ENCODE data around the gene EMX1.
A peak's percentile ranks its signal among the peaks of the same experiment; 100 is the strongest.

EMX1 gene

GRCh38 chr2:72934683-72935610 is 17.6 kb downstream of the EMX1 start:
- DNase-seq (no peak), ATAC-seq (replicated peaks) (no peak)
- Mint-ChIP-seq H3K4me3 (no peak overlapping the region), H3K9me3 (no peaks in the 10 kb centered on the region), H3K27ac (peak overlapping the region; percentile 9 to 41), H3K36me3 (ENCODE audit: insufficient read depth) (no peaks in the 10 kb centered on the region), H3K4me1 (ENCODE audit: low read depth in 2 of 2) (peaks cover 1 to 5% of the 10 kb centered on the region in 2 donors), H3K27me3 (peaks cover 22 to 45% of the 10 kb centered on the region in 2 donors)

- no peak overlapping the region for H3K4me3 Mint-ChIP-seq
- ATAC-seq (replicated peaks): no peak
- H3K4me1 Mint-ChIP-seq (ENCODE audit: low read depth in 2 of 2): peaks cover 1 to 5% of the 10 kb centered on the region in 2 donors
- H3K36me3 Mint-ChIP-seq (ENCODE audit: insufficient read depth): no peaks in the 10 kb centered on the region
- H3K27ac Mint-ChIP-seq: no peak overlapping the region
- DNase-seq: no peak
- no peaks in the 10 kb centered on the region for H3K9me3 Mint-ChIP-seq
- H3K27me3 Mint-ChIP-seq: peaks cover 22 to 45% of the 10 kb centered on the region in 2 donors
These were observed 18.3 kb downstream of the EMX1 start for GRCh38 chr2:72935611-72935957.

GRCh38 chr2:72936660-72937355 is 19.5 kb downstream of the EMX1 start:
- Mint-ChIP-seq H3K27ac (no peak overlapping the region), H3K27me3 (peaks cover 22 to 45% of the 10 kb centered on the region in 2 donors), H3K4me3 (no peak overlapping the region)

GRCh38 chr2:72937356-72937669 is 20.0 kb downstream of the EMX1 start:
- Mint-ChIP-seq H3K4me3 (no peak overlapping the region), H3K27ac (no peak overlapping the region)

More at GRCh38 chr2:72936660-72937355, 19.5 kb downstream of the EMX1 start:
- no peak for DNase-seq
- H3K4me1 Mint-ChIP-seq (ENCODE audit: low read depth in 2 of 2): peaks cover 1 to 5% of the 10 kb centered on the region in 2 donors
- no peaks in the 10 kb centered on the region for H3K36me3 Mint-ChIP-seq (ENCODE audit: insufficient read depth)
- H3K9me3 Mint-ChIP-seq: no peaks in the 10 kb centered on the region
- no peak for ATAC-seq (replicated peaks)

GRCh38 chr2:72938455-72938854 is 21.1 kb downstream of the EMX1 start:
- H3K9me3 Mint-ChIP-seq: no peaks in the 10 kb centered on the region
- peaks cover 22 to 39% of the 10 kb centered on the region in 2 donors for H3K27me3 Mint-ChIP-seq
- no peaks in the 10 kb centered on the region for H3K36me3 Mint-ChIP-seq (ENCODE audit: insufficient read depth)
- ATAC-seq (replicated peaks) (no peak), DNase-seq (no peak)
- H3K4me3 Mint-ChIP-seq: no peak overlapping the region
- H3K4me1 Mint-ChIP-seq (ENCODE audit: low read depth in 2 of 2): peaks cover 1 to 5% of the 10 kb centered on the region in 2 donors
- H3K27ac Mint-ChIP-seq: no peak overlapping the region

More at GRCh38 chr2:72937356-72937669, 20.0 kb downstream of the EMX1 start:
- DNase-seq (no peak), ATAC-seq (replicated peaks) (no peak)
- Mint-ChIP-seq H3K36me3 (ENCODE audit: insufficient read depth) (no peaks in the 10 kb centered on the region), H3K9me3 (no peaks in the 10 kb centered on the region), H3K27me3 (peaks cover 22 to 45% of the 10 kb centered on the region in 2 donors), H3K4me1 (ENCODE audit: low read depth in 2 of 2) (peaks cover 1 to 5% of the 10 kb centered on the region in 2 donors)

GRCh38 chr2:72940361-72940760 is 23.0 kb downstream of the EMX1 start:
- ATAC-seq (replicated peaks): no peak
- Mint-ChIP-seq H3K27me3 (peaks cover 16 to 20% of the 10 kb centered on the region in 2 donors), H3K4me1 (ENCODE audit: low read depth in 2 of 2) (peaks cover 0 to under 1% of the 10 kb centered on the region in 2 donors), H3K27ac (no peak overlapping the region), H3K9me3 (no peaks in the 10 kb centered on the region), H3K4me3 (no peak overlapping the region), H3K36me3 (ENCODE audit: insufficient read depth) (no peaks in the 10 kb centered on the region)
- DNase-seq: no peak

- Mint-ChIP-seq H3K27me3 (peaks cover 12 to 16% of the 10 kb centered on the region in 2 donors), H3K4me3 (no peak overlapping the region), H3K27ac (no peak overlapping the region), H3K4me1 (ENCODE audit: low read depth in 2 of 2) (no peaks in the 10 kb centered on the region), H3K9me3 (no peaks in the 10 kb centered on the region), H3K36me3 (ENCODE audit: insufficient read depth) (no peaks in the 10 kb centered on the region)
- ATAC-seq (replicated peaks) (no peak), DNase-seq (no peak)
These were observed 23.5 kb downstream of the EMX1 start for GRCh38 chr2:72940786-72941185.

- H3K36me3 Mint-ChIP-seq (ENCODE audit: insufficient read depth): no peaks in the 10 kb centered on the region
- no peak overlapping the region for H3K4me3 Mint-ChIP-seq
- ATAC-seq (replicated peaks): no peak
- H3K9me3 Mint-ChIP-seq: no peaks in the 10 kb centered on the region
- DNase-seq: no peak
- H3K27ac Mint-ChIP-seq: no peak overlapping the region
- no peaks in the 10 kb centered on the region for H3K4me1 Mint-ChIP-seq (ENCODE audit: low read depth in 2 of 2)
- H3K27me3 Mint-ChIP-seq: peaks cover 9 to 10% of the 10 kb centered on the region in 2 donors
These were observed 25.0 kb downstream of the EMX1 start for GRCh38 chr2:72942293-72942692.

- H3K4me3 Mint-ChIP-seq: no peak overlapping the region
- ATAC-seq (replicated peaks) (no peak), DNase-seq (no peak)
- H3K27me3 Mint-ChIP-seq: peaks cover 4 to 6% of the 10 kb centered on the region in 2 donors
- no peaks in the 10 kb centered on the region for H3K36me3 Mint-ChIP-seq (ENCODE audit: insufficient read depth)
- no peaks in the 10 kb centered on the region for H3K9me3 Mint-ChIP-seq
- no peaks in the 10 kb centered on the region for H3K4me1 Mint-ChIP-seq (ENCODE audit: low read depth in 2 of 2)
- H3K27ac Mint-ChIP-seq: no peak overlapping the region
These were observed 25.6 kb downstream of the EMX1 start for GRCh38 chr2:72942881-72943418.

- Mint-ChIP-seq H3K4me1 (ENCODE audit: low read depth in 2 of 2) (no peaks in the 10 kb centered on the region), H3K36me3 (ENCODE audit: insufficient read depth) (no peaks in the 10 kb centered on the region), H3K27ac (no peak overlapping the region), H3K4me3 (no peak overlapping the region), H3K9me3 (no peaks in the 10 kb centered on the region), H3K27me3 (peaks cover 0 to 3% of the 10 kb centered on the region in 2 donors)
- ATAC-seq (replicated peaks): no peak
- no peak for DNase-seq
These were observed 26.4 kb downstream of the EMX1 start for GRCh38 chr2:72943540-72944395.

GRCh38 chr2:72944804-72945449 is 27.6 kb downstream of the EMX1 start:
- DNase-seq: no peak
- Mint-ChIP-seq H3K9me3 (no peaks in the 10 kb centered on the region), H3K4me3 (no peak overlapping the region), H3K4me1 (ENCODE audit: low read depth in 2 of 2) (peaks cover 0 to 2% of the 10 kb centered on the region in 2 donors), H3K27me3 (no peaks in the 10 kb centered on the region), H3K27ac (no peak overlapping the region), H3K36me3 (ENCODE audit: insufficient read depth) (no peaks in the 10 kb centered on the region)
- no peak for ATAC-seq (replicated peaks)

- Mint-ChIP-seq H3K36me3 (ENCODE audit: insufficient read depth) (no peaks in the 10 kb centered on the region), H3K27ac (no peak overlapping the region), H3K4me1 (ENCODE audit: low read depth in 2 of 2) (peaks cover 0 to 2% of the 10 kb centered on the region in 2 donors), H3K9me3 (no peaks in the 10 kb centered on the region), H3K27me3 (no peaks in the 10 kb centered on the region), H3K4me3 (no peak overlapping the region)
- DNase-seq: no peak
- no peak for ATAC-seq (replicated peaks)
These were observed 28.2 kb downstream of the EMX1 start for GRCh38 chr2:72945450-72946019.

Measured in effector memory CD8-positive, alpha-beta T cell (primary cell).